ENCODE data around the gene RGS3. TPM values are rescaled to one million over a fixed set of nuclear protein-coding genes. Genes with fewer than 3 reads are reported as not detected.
"Not testable (repeated sequence)": the region's sequence is repeated elsewhere in the genome, so short reads cannot be mapped to it uniquely, and the experiment has no call there.

Gene RGS3
- total RNA-seq, 1 donor: 48.9 TPM

- no peak overlapping the region for H3K4me3 ChIP-seq (ENCODE audit: low read depth, low read length)
- DNase-seq (ENCODE audit: low read depth): no peak
- TF ChIP-seq CTCF (IDR thresholded peaks at IDR 0.05; ENCODE audit: insufficient read depth, low read length): no peak
Measured at GRCh38 chr9:113634596-113635515, 171.3 kb downstream of the RGS3 start.

- H3K4me3 ChIP-seq (ENCODE audit: low read depth, low read length): no peak overlapping the region
- TF ChIP-seq CTCF (IDR thresholded peaks at IDR 0.05; ENCODE audit: insufficient read depth, low read length): no peak
- no peak for DNase-seq (ENCODE audit: low read depth)
Measured at GRCh38 chr9:113635586-113635985, 172.1 kb downstream of the RGS3 start.

DNA sequence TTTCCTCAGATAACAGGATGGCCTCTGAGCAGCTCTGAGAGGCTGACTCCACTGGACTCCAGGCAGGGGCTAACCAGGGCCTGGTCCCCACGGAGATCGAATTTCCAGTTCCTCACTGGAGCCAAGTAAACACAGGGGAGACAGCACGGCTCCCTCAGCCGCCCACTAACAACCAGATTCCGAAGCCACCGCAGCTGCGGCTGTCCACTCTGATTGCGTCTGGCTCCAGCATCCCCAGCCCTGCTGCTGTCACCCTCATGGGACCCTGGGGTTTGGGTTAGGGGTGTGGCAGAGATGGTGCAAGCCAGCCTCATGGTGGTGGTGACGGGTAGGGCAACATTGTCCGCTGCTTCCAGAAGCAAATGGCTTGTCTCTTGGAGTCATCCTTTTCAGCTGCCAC is 172.6 kb downstream of the RGS3 start:
- no peak for DNase-seq (ENCODE audit: low read depth)
- TF ChIP-seq CTCF (IDR thresholded peaks at IDR 0.05; ENCODE audit: insufficient read depth, low read length): no peak
- H3K4me3 ChIP-seq (ENCODE audit: low read depth, low read length): no peak overlapping the region

DNA sequence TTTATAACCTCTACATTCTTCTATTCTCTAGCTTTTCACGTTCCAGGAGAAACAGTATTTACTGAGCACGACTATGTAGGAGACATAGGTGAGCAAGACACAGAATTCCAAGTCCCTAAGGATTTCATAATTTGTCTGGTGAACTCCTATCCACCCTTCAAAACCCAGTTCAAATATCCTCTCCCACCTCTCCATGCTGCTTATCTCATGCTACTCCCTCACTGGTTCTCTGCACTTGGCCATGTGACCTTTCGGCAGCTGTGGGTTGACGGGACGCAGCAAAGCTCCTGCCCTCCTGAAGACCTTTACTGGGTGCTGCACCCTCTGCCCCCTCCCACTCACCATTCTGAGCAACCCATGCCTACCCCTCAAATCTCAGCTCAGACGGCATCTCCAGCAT is 173.2 kb downstream of the RGS3 start:
- DNase-seq (ENCODE audit: low read depth): no peak
- no peak overlapping the region for H3K4me3 ChIP-seq (ENCODE audit: low read depth, low read length)
- TF ChIP-seq CTCF (IDR thresholded peaks at IDR 0.05; ENCODE audit: insufficient read depth, low read length): no peak

DNA sequence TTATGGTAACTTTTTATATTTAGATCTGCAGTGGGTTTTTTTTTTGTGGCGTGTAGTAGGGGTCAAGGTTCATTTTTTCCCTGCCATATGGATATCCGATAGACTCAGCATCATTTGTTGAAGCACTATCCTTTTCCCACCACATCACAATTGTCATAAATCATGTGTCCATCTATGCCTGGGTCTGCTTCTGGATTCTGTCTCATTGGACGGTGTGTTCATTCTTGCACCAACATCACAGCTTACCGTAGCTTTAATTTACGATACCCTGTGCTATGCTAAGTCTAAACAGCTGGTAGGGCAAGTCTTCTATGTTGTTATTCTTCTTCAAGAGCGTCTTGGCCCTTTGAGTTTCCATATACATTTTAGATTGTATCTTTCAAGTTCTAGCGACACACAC is 175.0 kb downstream of the RGS3 start:
- H3K4me3 ChIP-seq (ENCODE audit: low read depth, low read length): no peak overlapping the region
- DNase-seq (ENCODE audit: low read depth): no peak
- no peak for TF ChIP-seq CTCF (IDR thresholded peaks at IDR 0.05; ENCODE audit: insufficient read depth, low read length)

- DNase-seq (ENCODE audit: low read depth): no peak
- no peak for TF ChIP-seq CTCF (IDR thresholded peaks at IDR 0.05; ENCODE audit: insufficient read depth, low read length)
- no peak overlapping the region for H3K4me3 ChIP-seq (ENCODE audit: low read depth, low read length)
Measured at GRCh38 chr9:113638897-113639296, 175.4 kb downstream of the RGS3 start.

GRCh38 chr9:113639411-113639970 is 176.0 kb downstream of the RGS3 start:
- not testable (repeated sequence) for H3K4me3 ChIP-seq (ENCODE audit: low read depth, low read length); DNase-seq (ENCODE audit: low read depth)

Data from fibroblast of the aortic adventitia (primary cell).